ENCODE data around the gene CFAP161. TPM values are rescaled to one million over a fixed set of nuclear protein-coding genes. Genes with fewer than 3 reads are reported as not detected.

Gene CFAP161
- polyA plus RNA-seq, 1 donor (not counting 4 experiments of a cell fraction or from before 2014, with no cell fraction given): not detected

DNA sequence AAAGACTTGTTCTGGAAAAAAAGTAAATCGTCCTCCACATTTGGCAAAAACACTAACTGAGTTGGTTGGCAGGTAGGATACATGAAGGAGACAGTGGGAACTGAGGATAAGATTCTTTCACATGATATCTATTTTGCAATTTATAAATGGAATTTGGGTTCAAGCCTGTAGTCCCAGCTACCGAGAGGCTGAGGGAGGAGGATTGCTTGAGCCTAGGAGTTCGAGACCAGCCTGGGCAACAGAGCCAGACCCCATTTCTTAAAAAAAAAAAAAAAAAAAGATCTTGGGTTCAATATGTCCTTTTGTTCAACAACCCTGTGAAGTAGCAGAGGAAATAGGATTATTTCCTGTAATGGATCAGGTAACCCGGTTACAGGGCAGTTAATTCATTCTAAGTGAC, 35.7 kb upstream of the CFAP161 start:
- no peak overlapping the region for H2AFZ ChIP-seq (ENCODE audit: control insufficient read depth, low read length)
- dilution Hi-C loops (cut with MboI; ENCODE audit: extremely low pct_ligation_motif_present, low sequenced_read_pairs): no loop called here

DNA sequence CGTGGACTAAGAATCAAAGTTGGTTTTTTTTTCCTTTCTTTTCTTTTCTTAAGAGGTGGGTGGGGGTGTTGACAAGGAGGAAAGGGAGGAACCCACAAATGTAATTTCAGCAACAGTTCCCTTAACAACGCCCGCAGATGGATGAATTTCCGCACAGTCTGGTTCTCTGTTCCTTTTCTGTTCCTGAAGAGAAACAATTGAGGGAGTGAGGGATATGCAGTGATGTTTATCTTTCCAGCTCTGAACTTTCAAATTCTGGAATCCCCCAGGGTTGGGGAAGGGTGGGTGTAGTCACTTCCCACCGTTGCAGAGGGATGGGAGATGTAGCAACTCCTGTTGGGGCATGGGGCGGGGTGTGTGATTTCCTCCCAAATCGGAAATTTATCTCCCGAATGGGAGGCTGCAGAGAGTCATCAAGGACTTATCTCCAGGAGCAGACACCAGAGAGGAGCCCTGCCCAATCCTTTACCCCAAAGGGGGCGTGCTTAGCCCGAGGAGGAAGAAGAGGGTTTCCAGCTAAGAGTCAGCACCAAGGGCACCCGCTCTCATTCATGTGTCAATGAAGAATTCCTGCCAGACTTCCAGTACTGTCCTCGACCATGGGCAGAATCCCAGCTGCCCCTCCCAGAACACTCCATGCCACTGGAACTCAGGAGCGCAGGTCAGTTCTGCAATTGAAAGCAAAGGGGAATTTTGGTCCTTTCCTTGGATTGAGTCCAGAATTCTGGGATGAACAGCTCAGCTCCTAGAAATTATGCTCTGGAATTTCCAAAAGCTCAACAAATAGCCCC, 35.0 kb upstream of the CFAP161 start:
- no peak for DNase-seq (ENCODE audit: low read depth, low spot score)
- H3K27ac ChIP-seq (ENCODE audit: control insufficient read depth, insufficient read depth, low read length): no peak overlapping the region
- H3K9ac ChIP-seq (ENCODE audit: control insufficient read depth, extremely low read depth, insufficient read depth, low read length): no peak overlapping the region
- H3K4me3 ChIP-seq (ENCODE audit: control insufficient read depth in 2 of 3, extremely low read depth in 1 of 3, insufficient read depth in 2 of 3, low read depth in 1 of 3, low read length in 3 of 3): no peak overlapping the region
- no peak overlapping the region for H2AFZ ChIP-seq (ENCODE audit: control insufficient read depth, low read length)
- H3K4me2 ChIP-seq (ENCODE audit: control insufficient read depth, extremely low read depth, insufficient read depth, low read depth, low read length): no peak overlapping the region
- peaks cover under 1% of the 10 kb centered on the region for H3K27me3 ChIP-seq (ENCODE audit: control insufficient read depth, extremely low read depth, insufficient read depth, low read length)
- dilution Hi-C loops (cut with MboI; ENCODE audit: extremely low pct_ligation_motif_present, low sequenced_read_pairs): no loop called here
- TF ChIP-seq, protein P1, sequence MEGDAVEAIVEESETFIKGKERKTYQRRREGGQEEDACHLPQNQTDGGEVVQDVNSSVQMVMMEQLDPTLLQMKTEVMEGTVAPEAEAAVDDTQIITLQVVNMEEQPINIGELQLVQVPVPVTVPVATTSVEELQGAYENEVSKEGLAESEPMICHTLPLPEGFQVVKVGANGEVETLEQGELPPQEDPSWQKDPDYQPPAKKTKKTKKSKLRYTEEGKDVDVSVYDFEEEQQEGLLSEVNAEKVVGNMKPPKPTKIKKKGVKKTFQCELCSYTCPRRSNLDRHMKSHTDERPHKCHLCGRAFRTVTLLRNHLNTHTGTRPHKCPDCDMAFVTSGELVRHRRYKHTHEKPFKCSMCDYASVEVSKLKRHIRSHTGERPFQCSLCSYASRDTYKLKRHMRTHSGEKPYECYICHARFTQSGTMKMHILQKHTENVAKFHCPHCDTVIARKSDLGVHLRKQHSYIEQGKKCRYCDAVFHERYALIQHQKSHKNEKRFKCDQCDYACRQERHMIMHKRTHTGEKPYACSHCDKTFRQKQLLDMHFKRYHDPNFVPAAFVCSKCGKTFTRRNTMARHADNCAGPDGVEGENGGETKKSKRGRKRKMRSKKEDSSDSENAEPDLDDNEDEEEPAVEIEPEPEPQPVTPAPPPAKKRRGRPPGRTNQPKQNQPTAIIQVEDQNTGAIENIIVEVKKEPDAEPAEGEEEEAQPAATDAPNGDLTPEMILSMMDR (optimal IDR thresholded peaks at IDR 0.05 in 1 of 3, IDR thresholded peaks at IDR 0.05 in 1 of 3, conservative IDR thresholded peaks at IDR 0.05 in 1 of 3; ENCODE audit: extremely low read depth in 1 of 3, insufficient read depth in 2 of 3, low read length in 3 of 3): no peak
- TF ChIP-seq EZH2 (IDR thresholded peaks at IDR 0.05; ENCODE audit: low read length): no peak
- no peaks in the 10 kb centered on the region for H3K9me1 ChIP-seq (ENCODE audit: control insufficient read depth, extremely low read depth, insufficient read depth, low read length)
- H3K36me3 ChIP-seq (ENCODE audit: control insufficient read depth in 2 of 2, extremely low read depth in 1 of 2, insufficient read depth in 2 of 2, low read length in 2 of 2): no peaks in the 10 kb centered on the region
- H3K4me1 ChIP-seq (ENCODE audit: control insufficient read depth, extremely low read depth, insufficient read depth, low read length): no peaks in the 10 kb centered on the region
- no peaks in the 10 kb centered on the region for H3K79me2 ChIP-seq (ENCODE audit: control insufficient read depth, insufficient read depth, low read length)
- FAIRE-seq: no peak
- no peaks in the 10 kb centered on the region for H4K20me1 ChIP-seq (ENCODE audit: control insufficient read depth, extremely low read depth, insufficient read depth, low read length)
- no peaks in the 10 kb centered on the region for H3K9me3 ChIP-seq (ENCODE audit: control insufficient read depth, low read depth, low read length)

More for the DNA sequence above, 35.7 kb upstream of the CFAP161 start:
- no peak for FAIRE-seq
- TF ChIP-seq, protein P1 (optimal IDR thresholded peaks at IDR 0.05 in 1 of 3, IDR thresholded peaks at IDR 0.05 in 1 of 3, conservative IDR thresholded peaks at IDR 0.05 in 1 of 3; ENCODE audit: extremely low read depth in 1 of 3, insufficient read depth in 2 of 3, low read length in 3 of 3): no peak
- no peak for TF ChIP-seq EZH2 (IDR thresholded peaks at IDR 0.05; ENCODE audit: low read length)
- H4K20me1 ChIP-seq (ENCODE audit: control insufficient read depth, extremely low read depth, insufficient read depth, low read length): no peaks in the 10 kb centered on the region
- H3K9me1 ChIP-seq (ENCODE audit: control insufficient read depth, extremely low read depth, insufficient read depth, low read length): no peaks in the 10 kb centered on the region
- H3K27me3 ChIP-seq (ENCODE audit: control insufficient read depth, extremely low read depth, insufficient read depth, low read length): peaks cover 4% of the 10 kb centered on the region
- no peaks in the 10 kb centered on the region for H3K79me2 ChIP-seq (ENCODE audit: control insufficient read depth, insufficient read depth, low read length)
- no peak overlapping the region for H3K27ac ChIP-seq (ENCODE audit: control insufficient read depth, insufficient read depth, low read length)
- no peaks in the 10 kb centered on the region for H3K9me3 ChIP-seq (ENCODE audit: control insufficient read depth, low read depth, low read length)
- no peaks in the 10 kb centered on the region for H3K36me3 ChIP-seq (ENCODE audit: control insufficient read depth in 2 of 2, extremely low read depth in 1 of 2, insufficient read depth in 2 of 2, low read length in 2 of 2)
- no peak overlapping the region for H3K9ac ChIP-seq (ENCODE audit: control insufficient read depth, extremely low read depth, insufficient read depth, low read length)
- H3K4me1 ChIP-seq (ENCODE audit: control insufficient read depth, extremely low read depth, insufficient read depth, low read length): no peaks in the 10 kb centered on the region
- no peak overlapping the region for H3K4me2 ChIP-seq (ENCODE audit: control insufficient read depth, extremely low read depth, insufficient read depth, low read depth, low read length)
- H3K4me3 ChIP-seq (ENCODE audit: control insufficient read depth in 2 of 3, extremely low read depth in 1 of 3, insufficient read depth in 2 of 3, low read depth in 1 of 3, low read length in 3 of 3): no peak overlapping the region
- DNase-seq (ENCODE audit: low read depth, low spot score): no peak
